AG09319 (cell line): ENCODE measurements around the gene NR1I3.

ENCODE experiments used
- DNase-seq: peaks from one replicate; pipeline ENCODE4 v3.0.0-alpha.2; 2010; ENCODE audit warnings: low read depth; ENCODE audit errors: extremely low read depth
- CTCF ChIP-seq: IDR thresholded peaks from 2 replicates; pipeline ENCODE4 v1.5.1; 2011; ENCODE audit warnings: low read depth, mild to moderate bottlenecking, inconsistent platforms, low read length, moderate library complexity

NR1I3 gene

GRCh38 chr1:161197560-161198193 lies 40.3 kb downstream of the NR1I3 start:
- no peak for DNase-seq
- TF ChIP-seq CTCF, result no peak

GRCh38 chr1:161196521-161197451 lies 41.2 kb downstream of the NR1I3 start:
- no peak for TF ChIP-seq CTCF
- peak; percentile 78 for DNase-seq

GRCh38 chr1:161196111-161196510 lies 41.9 kb downstream of the NR1I3 start:
- TF ChIP-seq CTCF, result no peak
- DNase-seq, result no peak

GRCh38 chr1:161195171-161195570 lies 42.8 kb downstream of the NR1I3 start:
- no peak for DNase-seq
- no peak for TF ChIP-seq CTCF

- DNase-seq, result no peak
These were observed 44.3 kb downstream of the NR1I3 start for GRCh38 chr1:161193561-161194235.

More at GRCh38 chr1:161193561-161194235, 44.3 kb downstream of the NR1I3 start:
- TF ChIP-seq CTCF, result no peak
